ENCODE measurements around the gene AMOTL1. TPM values are rescaled to one million over a fixed set of nuclear protein-coding genes. Genes with fewer than 3 reads are reported as not detected.

Gene AMOTL1
- total RNA-seq, 2 donors from 2014 or later: 3.1 to 13.9 TPM

DNA sequence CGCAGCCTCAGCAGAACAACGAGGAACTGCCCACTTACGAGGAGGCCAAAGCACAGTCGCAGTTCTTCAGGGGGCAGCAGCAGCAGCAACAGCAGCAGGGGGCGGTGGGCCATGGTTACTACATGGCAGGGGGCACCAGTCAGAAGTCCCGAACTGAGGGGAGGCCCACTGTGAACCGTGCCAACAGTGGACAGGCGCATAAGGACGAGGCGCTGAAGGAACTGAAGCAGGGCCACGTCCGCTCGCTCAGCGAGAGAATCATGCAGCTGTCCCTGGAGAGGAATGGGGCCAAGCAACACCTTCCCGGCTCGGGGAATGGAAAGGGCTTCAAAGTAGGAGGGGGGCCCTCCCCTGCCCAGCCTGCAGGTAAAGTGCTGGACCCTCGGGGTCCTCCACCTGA is 31.6 kb downstream of the AMOTL1 start:
- H3K9me3 ChIP-seq: no peaks in the 10 kb centered on the region
- intact Hi-C loops (cut with DNase I): no loop called here
- no peak overlapping the region for H3K27ac ChIP-seq
- H3K4me1 ChIP-seq: no peaks in the 10 kb centered on the region
- DNase-seq: no peak
- TF ChIP-seq, protein P1, sequence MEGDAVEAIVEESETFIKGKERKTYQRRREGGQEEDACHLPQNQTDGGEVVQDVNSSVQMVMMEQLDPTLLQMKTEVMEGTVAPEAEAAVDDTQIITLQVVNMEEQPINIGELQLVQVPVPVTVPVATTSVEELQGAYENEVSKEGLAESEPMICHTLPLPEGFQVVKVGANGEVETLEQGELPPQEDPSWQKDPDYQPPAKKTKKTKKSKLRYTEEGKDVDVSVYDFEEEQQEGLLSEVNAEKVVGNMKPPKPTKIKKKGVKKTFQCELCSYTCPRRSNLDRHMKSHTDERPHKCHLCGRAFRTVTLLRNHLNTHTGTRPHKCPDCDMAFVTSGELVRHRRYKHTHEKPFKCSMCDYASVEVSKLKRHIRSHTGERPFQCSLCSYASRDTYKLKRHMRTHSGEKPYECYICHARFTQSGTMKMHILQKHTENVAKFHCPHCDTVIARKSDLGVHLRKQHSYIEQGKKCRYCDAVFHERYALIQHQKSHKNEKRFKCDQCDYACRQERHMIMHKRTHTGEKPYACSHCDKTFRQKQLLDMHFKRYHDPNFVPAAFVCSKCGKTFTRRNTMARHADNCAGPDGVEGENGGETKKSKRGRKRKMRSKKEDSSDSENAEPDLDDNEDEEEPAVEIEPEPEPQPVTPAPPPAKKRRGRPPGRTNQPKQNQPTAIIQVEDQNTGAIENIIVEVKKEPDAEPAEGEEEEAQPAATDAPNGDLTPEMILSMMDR (IDR thresholded peaks at IDR 0.05): no peak
- H3K27me3 ChIP-seq: no peaks in the 10 kb centered on the region
- no peak overlapping the region for H3K9ac ChIP-seq (ENCODE audit: low read depth in 2 of 2, low read length in 2 of 2)
- H3K36me3 ChIP-seq: no peaks in the 10 kb centered on the region
- no peak overlapping the region for H3K4me3 ChIP-seq

DNA sequence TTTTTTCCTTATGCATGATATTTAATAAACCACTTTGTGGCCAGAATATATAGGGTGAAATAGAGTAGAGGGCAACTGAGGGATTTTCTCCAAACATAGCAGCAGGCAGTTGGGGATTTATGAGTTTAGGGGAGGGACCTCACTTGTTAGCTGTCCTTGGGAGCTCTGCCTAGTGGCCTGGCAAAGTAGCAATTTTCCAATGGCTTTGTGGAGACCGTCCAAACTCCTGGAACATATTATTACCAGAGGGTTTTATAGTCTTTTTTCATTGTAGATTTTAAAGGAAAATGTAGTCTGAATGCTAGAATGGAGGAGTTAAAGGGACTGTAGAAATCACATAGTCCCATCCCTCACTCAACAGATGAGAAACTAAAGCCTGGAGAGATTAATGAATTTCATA is 32.3 kb downstream of the AMOTL1 start:
- no peaks in the 10 kb centered on the region for H3K27me3 ChIP-seq
- no peaks in the 10 kb centered on the region for H3K4me1 ChIP-seq
- no peaks in the 10 kb centered on the region for H3K36me3 ChIP-seq
- no peak overlapping the region for H3K4me3 ChIP-seq
- H3K9ac ChIP-seq (ENCODE audit: low read depth in 2 of 2, low read length in 2 of 2): no peak overlapping the region
- DNase-seq: peak; percentile 30
- TF ChIP-seq, protein P1 (IDR thresholded peaks at IDR 0.05): no peak
- H3K27ac ChIP-seq: no peak overlapping the region
- intact Hi-C loops (cut with DNase I): no loop called here
- H3K9me3 ChIP-seq: no peaks in the 10 kb centered on the region

GRCh38 chr11:94801866-94802460 is 33.8 kb downstream of the AMOTL1 start:
- H3K9ac ChIP-seq (ENCODE audit: low read depth in 2 of 2, low read length in 2 of 2): no peak overlapping the region
- H3K27ac ChIP-seq: no peak overlapping the region
- no peaks in the 10 kb centered on the region for H3K4me1 ChIP-seq
- H3K9me3 ChIP-seq: no peaks in the 10 kb centered on the region
- no peak for DNase-seq
- H3K36me3 ChIP-seq: no peaks in the 10 kb centered on the region
- intact Hi-C loops (cut with DNase I): no loop called here
- TF ChIP-seq, protein P1 (IDR thresholded peaks at IDR 0.05): no peak
- H3K27me3 ChIP-seq: no peaks in the 10 kb centered on the region
- H3K4me3 ChIP-seq: no peak overlapping the region

- Histone ChIP-seq H3K9me3 (no peaks in the 10 kb centered on the region), H3K36me3 (no peaks in the 10 kb centered on the region), H3K9ac (ENCODE audit: low read depth in 2 of 2, low read length in 2 of 2) (no peak overlapping the region), H3K27me3 (no peaks in the 10 kb centered on the region), H3K4me3 (no peak overlapping the region), H3K4me1 (no peaks in the 10 kb centered on the region), H3K27ac (no peak overlapping the region)
- intact Hi-C loops (cut with DNase I): no loop called here
- DNase-seq: no peak
- TF ChIP-seq, protein P1 (IDR thresholded peaks at IDR 0.05): no peak
Measured at GRCh38 chr11:94802501-94802900, 34.3 kb downstream of the AMOTL1 start.

DNA sequence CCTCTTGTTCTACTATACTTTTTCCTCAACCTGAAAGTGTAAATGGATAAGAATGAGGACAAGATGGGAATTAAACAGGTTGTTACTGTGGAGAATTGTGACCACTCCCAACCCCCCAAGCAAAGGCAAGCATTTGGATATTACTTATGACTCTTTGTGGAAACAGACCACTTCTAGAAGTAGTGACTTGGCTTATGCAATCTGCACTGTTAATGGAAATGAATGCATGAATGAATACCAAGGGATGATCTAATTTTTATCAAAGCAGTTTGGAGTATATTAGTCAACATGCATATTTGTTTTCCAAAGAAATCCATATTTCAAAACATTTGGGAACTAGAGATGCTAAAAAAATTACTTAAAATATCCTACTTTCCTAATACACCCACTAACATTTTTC is 35.3 kb downstream of the AMOTL1 start:
- Histone ChIP-seq H3K9me3 (no peaks in the 10 kb centered on the region), H3K27me3 (no peaks in the 10 kb centered on the region), H3K36me3 (no peaks in the 10 kb centered on the region), H3K9ac (ENCODE audit: low read depth in 2 of 2, low read length in 2 of 2) (no peak overlapping the region), H3K27ac (no peak overlapping the region), H3K4me3 (no peak overlapping the region), H3K4me1 (no peaks in the 10 kb centered on the region)
- DNase-seq: no peak
- intact Hi-C loops (cut with DNase I): no loop called here
- TF ChIP-seq, protein P1 (IDR thresholded peaks at IDR 0.05): no peak
